HepG2 (cell line): ENCODE data around the gene KCTD5. TPM values are rescaled to one million over a fixed set of nuclear protein-coding genes. Genes with fewer than 3 reads are reported as not detected.

Experiments
- ATAC-seq: fragments of 200-7000 bp; cut with Tn5 transposase; 3 replicates; pipeline ENCODE4 v1.9.1; 2020; ENCODE audit warnings: mild to moderate bottlenecking, moderate library complexity
- BruUV-seq: library from RNA; stranded (reverse); fragments of 400-500 nt; replicated peaks from 2 replicates; lab custom pipeline; 2021; lab: Mats Ljungman, UMichigan
- CTCF ChIA-PET: fragments of 300-600 bp; formaldehyde crosslinking; extraction: SDS; loops from one replicate; lab custom pipeline; 2021; ENCODE audit warnings: low total read pairs, inconsistent platforms, low intra/inter-chr PET ratio; lab: Yijun Ruan, JAX
- POLR2A ChIA-PET: fragments of 350-600 bp; sonication (Branson Sonifier 250); formaldehyde crosslinking; loops from one replicate; lab custom pipeline; 2020; ENCODE audit warnings: antibody characterized with exemption, inconsistent platforms; lab: Yijun Ruan, JAX
- DNase-seq: peaks from one replicate; pipeline ENCODE4 v3.0.0-alpha.2; 2015; ENCODE audit warnings: low spot score
- FAIRE-seq: peaks from 3 replicates; lab custom pipeline; 2011; peaks lifted over from hg19 to GRCh38; lab: Jason Lieb, UNC
- H2AFZ ChIP-seq: one replicate; pipeline ENCODE4 v1.6.1; 2011; ENCODE audit warnings: low read length, inconsistent platforms
- H3K27ac ChIP-seq: fragments of 300-600 bp; 3 replicates; pipeline ENCODE4 v1.8.0; 2011; ENCODE audit warnings: mixed run types, mild to moderate bottlenecking, mixed read lengths, low read length, inconsistent platforms; ENCODE audit not compliant: insufficient read depth; ENCODE audit errors: extremely low read length
- H3K27me3 ChIP-seq, 2 experiments: fragments of 200-600 bp in 1 of 2; 2 replicates in 1 of 2; 3 replicates in 1 of 2; pipeline versions ENCODE4 v1.6.0 to v1.8.0; 2011; ENCODE audit warnings: low read length in 2 of 2, mild to moderate bottlenecking in 2 of 2, moderate library complexity in 2 of 2, inconsistent platforms in 1 of 2; ENCODE audit not compliant: insufficient read depth in 2 of 2, control insufficient read depth in 1 of 2
- H3K36me3 ChIP-seq, 2 experiments: fragments of 200-600 bp in 1 of 2; replicated peaks in 1 of 2; 2 replicates in 1 of 2; 3 replicates in 1 of 2; pipeline versions ENCODE4 v1.5.1 to v1.8.0; 2011; ENCODE audit warnings: low read length in 2 of 2, inconsistent platforms in 1 of 2; ENCODE audit not compliant: insufficient read depth in 2 of 2, control insufficient read depth in 1 of 2
- H3K4me1 ChIP-seq: 2 replicates; pipeline ENCODE4 v1.5.1; 2012; ENCODE audit warnings: low read length, inconsistent platforms; ENCODE audit not compliant: insufficient read depth
- H3K4me2 ChIP-seq: 2 replicates; pipeline ENCODE4 v1.6.0; 2011; ENCODE audit warnings: low read depth, low read length, inconsistent platforms
- H3K4me3 ChIP-seq, 3 experiments: fragments of 200-600 bp in 1 of 3; sonication (generic), shearing (Covaris generic) in 1 of 3; replicated peaks in 1 of 3; 2 replicates each; pipeline ENCODE4 v1.5.1; 2011 to 2016; ENCODE audit warnings: low read length in 3 of 3, inconsistent platforms in 2 of 3, low read depth in 2 of 3, mild to moderate bottlenecking in 2 of 3, control low read depth in 1 of 3, mixed read lengths in 1 of 3; ENCODE audit not compliant: insufficient read depth in 1 of 3
- H3K79me2 ChIP-seq: one replicate; pipeline ENCODE4 v1.6.1; 2011; ENCODE audit warnings: low read length, inconsistent platforms; ENCODE audit not compliant: insufficient read depth
- H3K9ac ChIP-seq: 2 replicates; pipeline ENCODE4 v1.6.0; 2011; ENCODE audit warnings: mild to moderate bottlenecking, low read depth, low read length, inconsistent platforms; ENCODE audit not compliant: insufficient read depth
- H3K9me3 ChIP-seq: 2 replicates; pipeline ENCODE4 v1.5.1; 2012; ENCODE audit warnings: mild to moderate bottlenecking, low read length
- H4K20me1 ChIP-seq: 2 replicates; pipeline ENCODE4 v1.6.0; 2011; ENCODE audit warnings: inconsistent platforms, mild to moderate bottlenecking, low read length, moderate library complexity; ENCODE audit not compliant: insufficient read depth
- CBX5 ChIP-seq: sonication (generic); formaldehyde crosslinking; IDR thresholded peaks from 2 replicates; pipeline ENCODE4 v1.4.0; 2020; ENCODE audit warnings: missing genetic modification reagents, borderline replicate concordance
- DDIT3 ChIP-seq: sonication (generic); formaldehyde crosslinking; IDR thresholded peaks from 2 replicates; pipeline ENCODE4 v1.4.0; 2020; ENCODE audit warnings: mild to moderate bottlenecking, missing genetic modification reagents
- ETV6 ChIP-seq: sonication (generic); formaldehyde crosslinking; conservative IDR thresholded peaks from 2 replicates; pipeline ENCODE4 v1.4.0; 2020; ENCODE audit warnings: missing genetic modification reagents
- FOXP1 ChIP-seq, 2 experiments: fragments of 450-650 bp in 1 of 2; IDR thresholded peaks; 2 replicates each; pipeline ENCODE4 v1.6.1; 2017 to 2018; ENCODE audit warnings: antibody characterized with exemption in 1 of 2
- HDAC2 ChIP-seq: sonication (generic); formaldehyde crosslinking; IDR thresholded peaks from 2 replicates; pipeline ENCODE4 v1.4.0; 2020; ENCODE audit warnings: missing genetic modification reagents
- IRF2 ChIP-seq: IDR thresholded peaks from 2 replicates; pipeline ENCODE4 v1.6.1; 2018; ENCODE audit warnings: missing genetic modification reagents, missing compliant biosample characterization
- KMT2A ChIP-seq: sonication (generic); formaldehyde crosslinking; IDR thresholded peaks from 2 replicates; pipeline ENCODE4 v1.4.0; 2020; ENCODE audit warnings: missing genetic modification reagents
- MLLT10 ChIP-seq: sonication (generic); formaldehyde crosslinking; IDR thresholded peaks from 2 replicates; pipeline ENCODE4 v1.4.0; 2020; ENCODE audit warnings: missing genetic modification reagents
- RBFOX2 ChIP-seq: fragments of 200-400 bp; formaldehyde crosslinking; IDR thresholded peaks from 2 replicates; pipeline ENCODE4 v1.6.1; 2017; ENCODE audit warnings: low read depth, mild to moderate bottlenecking, low read length
- SIX4 ChIP-seq: sonication (generic); formaldehyde crosslinking; IDR thresholded peaks from 2 replicates; pipeline ENCODE4 v1.4.0; 2020; ENCODE audit warnings: missing genetic modification reagents
- SOX5 ChIP-seq: IDR thresholded peaks from 2 replicates; pipeline ENCODE4 v1.6.1; 2016; ENCODE audit warnings: borderline replicate concordance
- ZFYVE20 ChIP-seq: sonication (generic); formaldehyde crosslinking; IDR thresholded peaks from 2 replicates; pipeline ENCODE4 v1.8.0; 2023; ENCODE audit warnings: low read depth, mild to moderate bottlenecking, moderate library complexity, missing genetic modification reagents, borderline replicate concordance
- ZNF205 ChIP-seq: IDR thresholded peaks from 2 replicates; pipeline ENCODE4 v1.6.1; 2018; ENCODE audit warnings: missing biosample characterization, missing genetic modification reagents
- ZNF841 ChIP-seq: sonication (generic); formaldehyde crosslinking; IDR thresholded peaks from 2 replicates; pipeline ENCODE4 v1.8.1; 2023; ENCODE audit warnings: missing genetic modification reagents, borderline replicate concordance
- ZNF878 ChIP-seq: sonication (generic); formaldehyde crosslinking; IDR thresholded peaks from 2 replicates; pipeline ENCODE4 v1.8.1; 2023; ENCODE audit warnings: mild to moderate bottlenecking, missing genetic modification reagents, moderate library complexity
- WGBS: methylation state at CpG from one replicate; pipeline ENCODE4 v1.1.6; 2017; ENCODE audit warnings: low lambda C conversion rate; 5-methylcytosine and 5-hydroxymethylcytosine counted together
- in situ Hi-C: cut with HindIII; loops from 2 replicates; pipeline ENCODE4 v1.10.0; 2017; ENCODE audit warnings: low pct_unique_long_range_greater_than_20kb; ENCODE audit not compliant: extremely low pct_ligation_motif_present
- intact Hi-C: fragments of 100-400 bp; cut with micrococcal nuclease; formaldehyde crosslinking; loops from one replicate; pipeline ENCODE4 v1.10.0; 2022; ENCODE audit not compliant: unreplicated experiment
- polyA plus RNA-seq, 8 experiments: library from polyadenylated mRNA; depleted of rRNA in 3 of 8; stranded (reverse) in 7 of 8; unstranded in 1 of 8; fragments of >200 nt; fragmentation: Illumina TruSeq in 4 of 8; extraction: Trizol in 4 of 8; gene quantifications; 2 replicates each; pipeline versions ENCODE4 v1.2.1 to v1.2.3, GENCODE V29; 2011 to 2016; ENCODE audit warnings: low read depth in 4 of 8, missing spikeins in 1 of 8, mixed read lengths in 1 of 8; ENCODE audit not compliant: insufficient read depth in 1 of 8
- total RNA-seq, 5 experiments: library from RNA; depleted of rRNA; stranded (reverse); fragments of >200 nt; fragmentation: Illumina TruSeq; extraction: Trizol; gene quantifications; 2 replicates each; pipeline ENCODE4 v1.2.3, GENCODE V29; 2016; ENCODE audit warnings: low read depth in 1 of 5
- TF ChIP-seq, protein P1 (sequence below): sonication (generic); formaldehyde crosslinking; IDR thresholded peaks from 2 replicates; pipeline ENCODE4 v1.5.0; 2020; ENCODE audit warnings: missing genetic modification reagents
- TF ChIP-seq, protein P2 (sequence below): sonication (generic); formaldehyde crosslinking; IDR thresholded peaks from 2 replicates; pipeline ENCODE4 v1.4.0; 2020; ENCODE audit warnings: mild to moderate bottlenecking, missing genetic modification reagents

Gene KCTD5
- total and polyA plus RNA-seq, 2 of the 13 experiments (the other 11 are each of a cell fraction or from before 2014, with no cell fraction given): 25.4 to 29.8 TPM

DNA sequence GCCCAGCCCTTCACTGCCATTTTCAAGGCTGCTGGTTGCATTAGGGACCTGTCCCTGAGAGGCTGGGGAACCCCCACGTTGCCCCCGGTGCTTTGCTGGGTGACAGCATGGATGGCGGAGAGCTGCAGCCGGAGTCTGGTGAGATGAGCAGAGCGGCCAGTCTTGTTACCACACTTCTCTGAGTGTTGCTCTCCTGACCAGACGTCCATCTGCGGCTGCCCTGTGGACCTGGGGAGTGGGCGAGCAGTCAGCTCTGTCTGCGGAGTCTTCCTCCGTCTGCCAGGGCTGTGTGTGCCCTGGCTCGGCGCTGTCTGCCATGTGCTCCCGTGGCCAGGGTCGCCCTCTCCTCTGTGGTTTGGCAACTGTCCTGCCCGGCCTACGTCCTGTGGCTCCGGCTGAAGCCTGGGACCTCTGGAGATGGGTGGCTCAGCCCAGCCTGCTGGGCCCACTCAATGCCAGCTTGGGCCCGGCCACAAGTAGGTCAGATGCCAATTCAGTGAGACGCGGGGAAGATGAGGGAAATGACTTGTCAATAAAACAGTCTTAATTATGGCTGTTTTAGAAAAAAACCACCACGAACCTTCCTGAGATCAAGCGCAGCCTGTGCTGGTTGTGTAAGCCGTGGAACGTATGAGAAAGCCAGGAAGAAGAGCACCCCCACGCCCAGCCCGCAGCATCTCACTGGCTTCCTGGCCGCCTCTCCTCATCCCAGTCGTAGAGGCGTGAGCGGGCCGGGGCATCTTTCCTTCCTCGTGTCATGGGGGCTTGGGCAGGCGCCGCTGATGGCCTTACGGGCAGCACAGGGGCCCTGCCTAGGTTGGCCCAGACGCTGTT is 7.9 kb downstream of the KCTD5 start:
- H3K4me1 ChIP-seq: no peaks in the 10 kb centered on the region
- no peak overlapping the region for H3K4me2 ChIP-seq
- BruUV-seq: no TSS peak
- POLR2A ChIA-PET: no interaction called here
- H3K9ac ChIP-seq: no peak overlapping the region
- ATAC-seq: no peak
- WGBS: 96% methylated on average over 24 of the region's 36 CpGs
- no peaks in the 10 kb centered on the region for H3K9me3 ChIP-seq
- peaks cover 4 to 15% of the 10 kb centered on the region in 2 experiments; a peak in 1 of 5 replicates for H3K36me3 ChIP-seq
- intact Hi-C loops: no loop called here
- H2AFZ ChIP-seq: no peak overlapping the region
- H3K79me2 ChIP-seq: peaks cover 14% of the 10 kb centered on the region
- H3K4me3 ChIP-seq: no peak overlapping the region
- H4K20me1 ChIP-seq: peaks cover 6% of the 10 kb centered on the region; the same call in 1 of the 2 replicates
- in situ Hi-C loops: no loop called here
- TF ChIP-seq RBFOX2: 0 out of 2 replicates have a peak, but pooled peaks have one; percentile 21
- TF ChIP-seq, protein P1, sequence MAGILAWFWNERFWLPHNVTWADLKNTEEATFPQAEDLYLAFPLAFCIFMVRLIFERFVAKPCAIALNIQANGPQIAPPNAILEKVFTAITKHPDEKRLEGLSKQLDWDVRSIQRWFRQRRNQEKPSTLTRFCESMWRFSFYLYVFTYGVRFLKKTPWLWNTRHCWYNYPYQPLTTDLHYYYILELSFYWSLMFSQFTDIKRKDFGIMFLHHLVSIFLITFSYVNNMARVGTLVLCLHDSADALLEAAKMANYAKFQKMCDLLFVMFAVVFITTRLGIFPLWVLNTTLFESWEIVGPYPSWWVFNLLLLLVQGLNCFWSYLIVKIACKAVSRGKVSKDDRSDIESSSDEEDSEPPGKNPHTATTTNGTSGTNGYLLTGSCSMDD: no peak
- TF ChIP-seq, all 625 proteins: peak for 1
- no peak for FAIRE-seq
- H3K27ac ChIP-seq: no peak overlapping the region
- no peaks in the 10 kb centered on the region for H3K27me3 ChIP-seq
- CTCF ChIA-PET: no interaction called here
- DNase-seq: no peak

- H3K9me3 ChIP-seq: no peaks in the 10 kb centered on the region
- FAIRE-seq: no peak
- H3K4me3 ChIP-seq: no peak overlapping the region
- 91% methylated on average over 8 of the region's 11 CpGs for WGBS
- no peak overlapping the region for H3K27ac ChIP-seq
- no peaks in the 10 kb centered on the region for H3K27me3 ChIP-seq
- ATAC-seq: no peak
- no peaks in the 10 kb centered on the region for H3K4me1 ChIP-seq
- peaks cover 14% of the 10 kb centered on the region for H3K79me2 ChIP-seq
- in situ Hi-C loops (no loop called here), intact Hi-C loops (no loop called here)
- H3K4me2 ChIP-seq: no peak overlapping the region
- H3K36me3 ChIP-seq: peaks cover 4 to 15% of the 10 kb centered on the region in 2 experiments; a peak in 1 of 5 replicates
- ChIA-PET POLR2A (no interaction called here), CTCF (no interaction called here)
- no peak for DNase-seq
- no peak overlapping the region for H2AFZ ChIP-seq
- BruUV-seq: no TSS peak
- no peak overlapping the region for H3K9ac ChIP-seq
- H4K20me1 ChIP-seq: peaks cover 6% of the 10 kb centered on the region; the same call in 1 of the 2 replicates
- TF ChIP-seq IRF2 (CRISPR knock-in tag) (no peak), ZNF841 (CRISPR knock-in tag) (no peak), HDAC2 (CRISPR knock-in tag) (no peak), SIX4 (CRISPR knock-in tag) (no peak), KMT2A (CRISPR knock-in tag) (no peak), CBX5 (CRISPR knock-in tag) (no peak), ZFYVE20 (CRISPR knock-in tag) (no peak), ZNF205 (CRISPR knock-in tag) (no peak), SOX5 (CRISPR knock-in tag) (no peak), MLLT10 (CRISPR knock-in tag) (no peak), ZNF878 (no peak), DDIT3 (CRISPR knock-in tag) (no peak), ETV6 (no peak), FOXP1 (IDR thresholded peaks at IDR 0.05) (no peak), FOXP1 (CRISPR knock-in tag; IDR thresholded peaks at IDR 0.05) (no peak)
- TF ChIP-seq, protein P2, sequence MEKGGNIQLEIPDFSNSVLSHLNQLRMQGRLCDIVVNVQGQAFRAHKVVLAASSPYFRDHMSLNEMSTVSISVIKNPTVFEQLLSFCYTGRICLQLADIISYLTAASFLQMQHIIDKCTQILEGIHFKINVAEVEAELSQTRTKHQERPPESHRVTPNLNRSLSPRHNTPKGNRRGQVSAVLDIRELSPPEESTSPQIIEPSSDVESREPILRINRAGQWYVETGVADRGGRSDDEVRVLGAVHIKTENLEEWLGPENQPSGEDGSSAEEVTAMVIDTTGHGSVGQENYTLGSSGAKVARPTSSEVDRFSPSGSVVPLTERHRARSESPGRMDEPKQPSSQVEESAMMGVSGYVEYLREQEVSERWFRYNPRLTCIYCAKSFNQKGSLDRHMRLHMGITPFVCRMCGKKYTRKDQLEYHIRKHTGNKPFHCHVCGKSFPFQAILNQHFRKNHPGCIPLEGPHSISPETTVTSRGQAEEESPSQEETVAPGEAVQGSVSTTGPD: no peak
Observed at GRCh38 chr16:2690852-2691251, 8.5 kb downstream of the KCTD5 start.
